ENCODE data around the gene GALNT17.

The GALNT17 gene

GRCh38 chr7:71470326-71470725 lies 338.4 kb downstream of the GALNT17 start:
- no peak overlapping the region for H3K4me3 ChIP-seq (ENCODE audit: control insufficient read depth, low read depth, low read length)
- DNase-seq (ENCODE audit: low read depth), result no peak
- no peak for TF ChIP-seq CTCF (IDR thresholded peaks at IDR 0.05; ENCODE audit: control insufficient read depth, insufficient read depth, low read depth, low read length, missing control alignments)

- no peak overlapping the region for H3K4me3 ChIP-seq (ENCODE audit: control insufficient read depth, low read depth, low read length)
- TF ChIP-seq CTCF (IDR thresholded peaks at IDR 0.05; ENCODE audit: control insufficient read depth, insufficient read depth, low read depth, low read length, missing control alignments), result no peak
- no peak for DNase-seq (ENCODE audit: low read depth)
Measured at GRCh38 chr7:71470830-71471229, 338.9 kb downstream of the GALNT17 start.

GRCh38 chr7:71472962-71473361 lies 341.0 kb downstream of the GALNT17 start:
- DNase-seq (ENCODE audit: low read depth), result no peak
- TF ChIP-seq CTCF (IDR thresholded peaks at IDR 0.05; ENCODE audit: control insufficient read depth, insufficient read depth, low read depth, low read length, missing control alignments), result no peak
- no peak overlapping the region for H3K4me3 ChIP-seq (ENCODE audit: control insufficient read depth, low read depth, low read length)

GRCh38 chr7:71473366-71473967 lies 341.5 kb downstream of the GALNT17 start:
- no peak overlapping the region for H3K4me3 ChIP-seq (ENCODE audit: control insufficient read depth, low read depth, low read length)

GRCh38 chr7:71477441-71477840 lies 345.5 kb downstream of the GALNT17 start:
- no peak for TF ChIP-seq CTCF (IDR thresholded peaks at IDR 0.05; ENCODE audit: control insufficient read depth, insufficient read depth, low read depth, low read length, missing control alignments)
- DNase-seq (ENCODE audit: low read depth), result no peak
- H3K4me3 ChIP-seq (ENCODE audit: control insufficient read depth, low read depth, low read length), result no peak overlapping the region

More at GRCh38 chr7:71473366-71473967, 341.5 kb downstream of the GALNT17 start:
- no peak for DNase-seq (ENCODE audit: low read depth)
- no peak for TF ChIP-seq CTCF (IDR thresholded peaks at IDR 0.05; ENCODE audit: control insufficient read depth, insufficient read depth, low read depth, low read length, missing control alignments)

- no peak for TF ChIP-seq CTCF (IDR thresholded peaks at IDR 0.05; ENCODE audit: control insufficient read depth, insufficient read depth, low read depth, low read length, missing control alignments)
- DNase-seq (ENCODE audit: low read depth), result no peak
- no peak overlapping the region for H3K4me3 ChIP-seq (ENCODE audit: control insufficient read depth, low read depth, low read length)
Measured at GRCh38 chr7:71479231-71479630, 347.3 kb downstream of the GALNT17 start.
